IPS DF 6.9 (cell line): ENCODE data around the gene MARK1.

ENCODE experiments used
- DNase-seq: peaks from one replicate; pipeline ENCODE4 v3.0.0-alpha.2; 2013; ENCODE audit warnings: low read depth, low spot score
- H3K27ac ChIP-seq: one replicate; pipeline ENCODE4 v1.5.1; 2013; ENCODE audit warnings: low read length, control low read depth
- H3K27me3 ChIP-seq: 2 replicates; pipeline ENCODE4 v1.6.1; 2013; ENCODE audit warnings: mild to moderate bottlenecking, low read length; ENCODE audit not compliant: control insufficient read depth, insufficient read depth
- H3K36me3 ChIP-seq: 2 replicates; pipeline ENCODE4 v1.6.1; 2013; ENCODE audit warnings: low read length; ENCODE audit not compliant: control insufficient read depth, insufficient read depth
- H3K4me1 ChIP-seq: 2 replicates; pipeline ENCODE4 v1.6.1; 2013; ENCODE audit warnings: low read length; ENCODE audit not compliant: control insufficient read depth, insufficient read depth
- H3K4me3 ChIP-seq: 2 replicates; pipeline ENCODE4 v1.5.1; 2013; ENCODE audit warnings: mild to moderate bottlenecking, low read length
- H3K9me3 ChIP-seq: 2 replicates; pipeline ENCODE4 v1.6.1; 2013; ENCODE audit warnings: low read length, inconsistent platforms; ENCODE audit not compliant: control insufficient read depth, insufficient read depth
- WGBS: extraction: QIAGEN DNeasy Blood & Tissue Kit; methylation state at CpG from one replicate; pipeline ENCODE4 v1.1.7; 2013; ENCODE audit warnings: mixed read lengths, missing lambda C conversion rate; ENCODE audit not compliant: insufficient read length, insufficient coverage; 5-methylcytosine and 5-hydroxymethylcytosine counted together

MARK1 gene

DNA sequence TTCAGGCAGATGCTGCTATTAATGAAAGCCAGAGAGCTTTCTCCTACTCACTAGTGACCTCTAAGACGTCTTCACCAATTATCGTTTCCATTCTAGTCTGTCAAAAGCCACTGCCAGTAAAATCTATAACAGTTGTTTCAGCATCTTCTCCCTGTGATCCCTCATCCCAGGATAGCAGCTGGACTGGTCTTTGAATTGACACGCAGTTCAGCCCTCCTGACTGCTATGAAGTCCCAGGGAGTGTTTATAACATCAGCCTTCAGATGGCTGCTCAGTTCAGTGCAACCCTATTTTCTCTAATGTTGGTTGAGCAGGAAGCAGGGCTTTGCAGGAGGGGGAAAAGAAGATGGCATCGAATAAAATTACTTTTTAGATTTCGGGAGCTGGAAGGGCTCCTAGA lies 23.6 kb upstream of the MARK1 start:
- Histone ChIP-seq H3K9me3 (no peaks in the 10 kb centered on the region), H3K4me3 (no peak overlapping the region), H3K27ac (no peak overlapping the region), H3K4me1 (no peaks in the 10 kb centered on the region), H3K27me3 (no peaks in the 10 kb centered on the region), H3K36me3 (no peaks in the 10 kb centered on the region)
- no peak for DNase-seq
- WGBS = no CpG with 5 or more reads among the region's 5 CpGs

GRCh38 chr1:220507085-220507484 lies 20.9 kb upstream of the MARK1 start:
- Histone ChIP-seq H3K27me3 (no peaks in the 10 kb centered on the region), H3K4me3 (no peak overlapping the region), H3K4me1 (no peaks in the 10 kb centered on the region), H3K36me3 (no peaks in the 10 kb centered on the region), H3K27ac (no peak overlapping the region), H3K9me3 (no peaks in the 10 kb centered on the region)
- no CpG with 5 or more reads among the region's 5 CpGs for WGBS
- no peak for DNase-seq

DNA sequence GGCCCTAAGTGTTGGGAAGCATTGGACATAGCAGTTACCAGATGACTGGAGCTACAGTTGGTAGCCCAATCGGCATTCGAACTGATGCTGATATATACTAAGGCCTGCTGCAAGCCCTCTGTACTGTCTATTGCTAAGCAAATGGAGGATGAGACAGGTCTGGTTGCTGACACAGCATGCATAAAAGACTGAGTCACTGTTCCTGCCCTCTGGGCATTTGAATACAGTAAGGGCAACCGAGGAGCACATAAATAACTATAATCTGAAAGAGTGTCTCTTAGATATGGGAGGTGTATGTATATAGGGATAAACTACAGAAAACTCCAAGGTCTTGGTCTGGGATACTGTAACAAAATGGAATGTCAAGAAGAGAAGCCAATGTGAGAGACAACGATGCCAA lies 16.8 kb upstream of the MARK1 start:
- no peak for DNase-seq
- no CpG with 5 or more reads among the region's 4 CpGs for WGBS

DNA sequence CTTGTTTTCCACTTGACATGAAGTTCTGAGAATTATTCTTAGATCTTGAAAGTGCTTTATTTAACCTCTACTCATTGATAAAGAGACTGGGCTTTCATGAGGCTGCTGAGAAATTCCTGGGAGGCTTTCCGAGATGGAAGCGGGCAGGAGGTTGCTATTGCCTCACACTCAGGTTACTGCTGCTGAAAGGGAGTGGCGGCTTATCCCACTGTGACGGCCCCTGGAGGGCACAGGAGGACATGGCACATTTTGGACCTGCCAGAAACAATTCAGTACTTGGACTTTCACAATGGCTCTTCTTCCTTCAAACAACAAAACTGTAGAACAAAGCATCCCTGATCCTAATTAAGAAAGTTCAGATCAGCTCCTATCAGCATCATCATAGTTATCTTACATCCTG lies 16.2 kb upstream of the MARK1 start:
- no peak for DNase-seq
- H3K27me3 ChIP-seq = no peaks in the 10 kb centered on the region
- no CpG with 5 or more reads among the region's 4 CpGs for WGBS
- H3K4me1 ChIP-seq = no peaks in the 10 kb centered on the region
- H3K4me3 ChIP-seq = no peak overlapping the region
- H3K9me3 ChIP-seq = no peaks in the 10 kb centered on the region
- H3K27ac ChIP-seq = no peak overlapping the region
- H3K36me3 ChIP-seq = no peaks in the 10 kb centered on the region

More for the DNA sequence above, 16.8 kb upstream of the MARK1 start:
- no peaks in the 10 kb centered on the region for H3K9me3 ChIP-seq
- no peaks in the 10 kb centered on the region for H3K36me3 ChIP-seq
- no peaks in the 10 kb centered on the region for H3K4me1 ChIP-seq
- no peaks in the 10 kb centered on the region for H3K27me3 ChIP-seq
- H3K27ac ChIP-seq = no peak overlapping the region
- H3K4me3 ChIP-seq = no peak overlapping the region

- H3K9me3 ChIP-seq = no peaks in the 10 kb centered on the region
- H3K36me3 ChIP-seq = no peaks in the 10 kb centered on the region
- no peak overlapping the region for H3K27ac ChIP-seq
- no peaks in the 10 kb centered on the region for H3K27me3 ChIP-seq
- no peak for DNase-seq
- H3K4me1 ChIP-seq = no peaks in the 10 kb centered on the region
- H3K4me3 ChIP-seq = no peak overlapping the region
- WGBS = no CpG with 5 or more reads among the region's 4 CpGs
These were observed 14.1 kb upstream of the MARK1 start for GRCh38 chr1:220513834-220514233.

- no peaks in the 10 kb centered on the region for H3K4me1 ChIP-seq
- no peak overlapping the region for H3K27ac ChIP-seq
- H3K36me3 ChIP-seq = no peaks in the 10 kb centered on the region
- no peak overlapping the region for H3K4me3 ChIP-seq
- no CpG with 5 or more reads among the region's 2 CpGs for WGBS
- H3K27me3 ChIP-seq = no peaks in the 10 kb centered on the region
- no peak for DNase-seq
- no peaks in the 10 kb centered on the region for H3K9me3 ChIP-seq
These were observed 13.7 kb upstream of the MARK1 start for GRCh38 chr1:220514256-220514655.

GRCh38 chr1:220516014-220516721 lies 11.8 kb upstream of the MARK1 start:
- Histone ChIP-seq H3K27ac (no peak overlapping the region), H3K9me3 (no peaks in the 10 kb centered on the region), H3K4me1 (no peaks in the 10 kb centered on the region), H3K36me3 (no peaks in the 10 kb centered on the region), H3K4me3 (no peak overlapping the region), H3K27me3 (no peaks in the 10 kb centered on the region)
- no peak for DNase-seq
- no CpG with 5 or more reads among the region's 6 CpGs for WGBS

DNA sequence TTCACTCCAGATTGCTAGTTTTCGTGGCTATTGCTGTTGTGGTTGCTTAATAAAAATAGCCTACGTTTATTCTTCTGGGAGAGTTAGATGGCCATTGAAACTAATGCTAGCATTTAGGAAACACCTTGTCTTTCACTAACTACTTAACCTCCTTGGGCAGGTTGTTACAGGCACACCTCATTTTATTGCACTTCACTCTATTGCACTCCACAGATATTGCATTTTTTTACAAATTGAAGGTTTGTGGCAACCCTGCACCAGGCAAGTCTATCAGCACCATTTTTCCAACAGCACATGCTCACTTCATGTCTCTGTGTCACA lies 11.3 kb upstream of the MARK1 start:
- H3K27ac ChIP-seq = no peak overlapping the region
- DNase-seq = no peak
- H3K9me3 ChIP-seq = no peaks in the 10 kb centered on the region
- no peaks in the 10 kb centered on the region for H3K27me3 ChIP-seq
- no peak overlapping the region for H3K4me3 ChIP-seq
- no peaks in the 10 kb centered on the region for H3K4me1 ChIP-seq
- WGBS = no CpG with 5 or more reads among the region's 2 CpGs
- no peaks in the 10 kb centered on the region for H3K36me3 ChIP-seq

- Histone ChIP-seq H3K4me3 (no peak overlapping the region), H3K36me3 (no peaks in the 10 kb centered on the region), H3K27me3 (no peaks in the 10 kb centered on the region), H3K27ac (no peak overlapping the region), H3K4me1 (no peaks in the 10 kb centered on the region; the same call in 1 of the 2 replicates), H3K9me3 (no peaks in the 10 kb centered on the region)
- WGBS = no CpG with 5 or more reads among the region's 1 CpG
- no peak for DNase-seq
These were observed 6.2 kb upstream of the MARK1 start for GRCh38 chr1:220521778-220522177.

- WGBS = no CpG with 5 or more reads among the region's 7 CpGs
- Histone ChIP-seq H3K36me3 (no peaks in the 10 kb centered on the region), H3K4me3 (no peak overlapping the region), H3K27me3 (no peaks in the 10 kb centered on the region), H3K27ac (no peak overlapping the region), H3K9me3 (no peaks in the 10 kb centered on the region), H3K4me1 (no peaks in the 10 kb centered on the region; the same call in 1 of the 2 replicates)
- DNase-seq = no peak
These were observed 1.6 kb upstream of the MARK1 start for GRCh38 chr1:220526294-220526693.

- Histone ChIP-seq H3K27me3 (no peaks in the 10 kb centered on the region), H3K36me3 (no peaks in the 10 kb centered on the region), H3K9me3 (no peaks in the 10 kb centered on the region), H3K27ac (no peak overlapping the region), H3K4me3 (peak overlapping the region; percentile 80; the same call in 1 of the 2 replicates), H3K4me1 (no peaks in the 10 kb centered on the region; the same call in 1 of the 2 replicates)
- WGBS = no CpG with 5 or more reads among the region's 23 CpGs
- DNase-seq = no peak
These were observed 543 bp upstream of the MARK1 start for GRCh38 chr1:220527279-220527907.
